HepG2 (cell line): ENCODE results near the gene MDP1. TPM values are rescaled to one million over a fixed set of nuclear protein-coding genes. Genes with fewer than 3 reads are reported as not detected.

Experiments
- ARID2 ChIP-seq: sonication (generic); formaldehyde crosslinking; IDR thresholded peaks from 2 replicates; pipeline ENCODE4 v1.8.1; 2022; ENCODE audit warnings: mild to moderate bottlenecking, missing genetic modification reagents, borderline replicate concordance
- CBX1 ChIP-seq: IDR thresholded peaks from one replicate; pipeline ENCODE4 v1.6.1; 2016; ENCODE audit warnings: antibody characterized with exemption, low read depth
- FOXA3 ChIP-seq: IDR thresholded peaks from 2 replicates; pipeline ENCODE4 v1.6.1; 2016; ENCODE audit warnings: missing genetic modification reagents, missing compliant biosample characterization
- GATAD2A ChIP-seq: IDR thresholded peaks from 2 replicates; pipeline ENCODE4 v1.6.1; 2016
- HMG20B ChIP-seq: conservative IDR thresholded peaks from 2 replicates; pipeline ENCODE4 v1.6.1; 2016; ENCODE audit warnings: missing genetic modification reagents, missing compliant biosample characterization
- ISX ChIP-seq: sonication (generic); formaldehyde crosslinking; conservative IDR thresholded peaks from 2 replicates; pipeline ENCODE4 v1.5.0; 2020; ENCODE audit warnings: missing genetic modification reagents
- NFAT5 ChIP-seq: sonication (generic); formaldehyde crosslinking; IDR thresholded peaks from 2 replicates; pipeline ENCODE4 v1.4.0; 2020; ENCODE audit warnings: missing genetic modification reagents
- NFIB ChIP-seq: sonication (generic); formaldehyde crosslinking; IDR thresholded peaks from 2 replicates; pipeline ENCODE4 v1.9.0; 2021; ENCODE audit warnings: missing genetic modification reagents, mild to moderate bottlenecking, borderline replicate concordance
- NFKBIZ ChIP-seq: IDR thresholded peaks from 2 replicates; pipeline ENCODE4 v1.6.1; 2018; ENCODE audit warnings: missing genetic modification reagents, missing compliant biosample characterization
- RFX1 ChIP-seq: fragments of 450-650 bp; IDR thresholded peaks from 2 replicates; pipeline ENCODE4 v1.6.1; 2017
- SETDB1 ChIP-seq: sonication (generic); formaldehyde crosslinking; IDR thresholded peaks from 2 replicates; pipeline ENCODE4 v1.5.1; 2020; ENCODE audit warnings: missing genetic modification reagents, mild to moderate bottlenecking, borderline replicate concordance
- TAF1 ChIP-seq: sonication (generic); formaldehyde crosslinking; IDR thresholded peaks from 2 replicates; pipeline ENCODE4 v1.4.0; 2020; ENCODE audit warnings: missing genetic modification reagents
- ZBTB1 ChIP-seq: sonication (generic); formaldehyde crosslinking; IDR thresholded peaks from 2 replicates; pipeline ENCODE4 v1.4.0; 2020; ENCODE audit warnings: missing genetic modification reagents, borderline replicate concordance
- ZBTB25 ChIP-seq: IDR thresholded peaks from 2 replicates; pipeline ENCODE4 v1.6.1; 2018; ENCODE audit warnings: missing genetic modification reagents
- ZNF816 ChIP-seq: sonication (generic); formaldehyde crosslinking; IDR thresholded peaks from 2 replicates; pipeline ENCODE4 v1.8.0; 2022; ENCODE audit warnings: missing genetic modification reagents, mild to moderate bottlenecking, borderline replicate concordance
- polyA plus RNA-seq, 8 experiments: library from polyadenylated mRNA; depleted of rRNA in 3 of 8; stranded (reverse) in 7 of 8; unstranded in 1 of 8; fragments of >200 nt; fragmentation: Illumina TruSeq in 4 of 8; extraction: Trizol in 4 of 8; gene quantifications; 2 replicates each; pipeline versions ENCODE4 v1.2.1 to v1.2.3, GENCODE V29; 2011 to 2016; ENCODE audit warnings: low read depth in 4 of 8, missing spikeins in 1 of 8, mixed read lengths in 1 of 8; ENCODE audit not compliant: insufficient read depth in 1 of 8
- total RNA-seq, 5 experiments: library from RNA; depleted of rRNA; stranded (reverse); fragments of >200 nt; fragmentation: Illumina TruSeq; extraction: Trizol; gene quantifications; 2 replicates each; pipeline ENCODE4 v1.2.3, GENCODE V29; 2016; ENCODE audit warnings: low read depth in 1 of 5
- TF ChIP-seq, protein P1 (sequence below): sonication (generic); formaldehyde crosslinking; IDR thresholded peaks from 2 replicates; pipeline ENCODE4 v1.8.1; 2023; ENCODE audit warnings: missing genetic modification reagents, inconsistent platforms, borderline replicate concordance
- TF ChIP-seq, protein P2 (sequence below): sonication (generic); formaldehyde crosslinking; IDR thresholded peaks from 2 replicates; pipeline ENCODE4 v1.4.0; 2020; ENCODE audit warnings: missing genetic modification reagents

Gene MDP1
- total and polyA plus RNA-seq, 2 of the 13 experiments (the other 11 are each of a cell fraction or from before 2014, with no cell fraction given), result 44.1 to 48.7 TPM

DNA sequence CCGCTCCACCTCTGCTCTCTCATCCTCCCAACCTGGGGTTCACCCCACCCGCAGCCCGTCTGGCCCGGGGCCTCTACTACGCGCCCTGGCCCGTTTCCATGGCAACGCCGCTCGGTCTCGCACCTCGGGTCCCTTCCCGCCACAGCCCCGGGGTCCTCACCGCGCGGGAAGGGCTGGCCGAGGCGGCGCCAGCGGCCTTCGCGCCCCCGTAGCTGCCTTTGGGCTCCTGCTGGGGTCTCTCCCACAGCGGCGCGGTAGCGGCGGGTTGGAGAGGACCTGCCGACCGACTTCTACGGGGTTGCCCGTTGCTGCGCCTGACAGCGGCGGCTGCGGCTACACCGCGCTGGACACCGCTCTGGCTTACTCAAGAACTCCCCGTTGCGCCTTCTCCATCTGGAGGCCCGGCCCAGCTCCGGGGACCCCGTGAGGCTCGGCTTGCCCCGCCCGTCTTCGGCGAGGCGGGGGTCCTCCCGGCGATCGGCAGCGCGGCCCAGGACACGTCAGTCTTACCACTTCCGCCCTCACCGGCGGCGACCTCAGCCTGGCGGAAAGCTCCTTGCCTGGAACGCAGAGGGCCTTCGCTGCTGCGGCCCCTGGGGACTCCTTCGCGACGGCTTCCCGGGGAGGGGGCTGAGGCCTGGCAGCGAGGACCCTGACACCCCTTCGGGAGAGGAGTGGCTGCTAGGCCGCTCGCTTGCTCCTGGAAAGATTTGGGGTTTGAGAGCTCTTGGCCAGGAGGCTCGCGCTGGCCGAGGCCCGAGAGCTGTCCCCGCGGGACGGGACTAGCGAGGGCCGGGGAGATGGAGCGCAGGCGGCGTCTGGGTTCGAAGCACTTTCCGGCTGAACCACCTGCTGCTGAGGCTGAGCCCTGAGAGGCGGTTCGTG is 20.4 kb downstream of the MDP1 start, which contains the start of gene TM9SF1 (continued):
- TF ChIP-seq ZBTB25 (CRISPR knock-in tag) (peak; percentile 93), RFX1 (peak; percentile 93), ZBTB1 (CRISPR knock-in tag) (peak; percentile 85), FOXA3 (CRISPR knock-in tag) (peak; percentile 84), ISX (CRISPR knock-in tag) (peak; percentile 96), ARID2 (CRISPR knock-in tag) (peak; percentile 95), SETDB1 (CRISPR knock-in tag) (peak; percentile 85; the same call in 1 of the 2 replicates), CBX1 (peak; percentile 83), NFIB (CRISPR knock-in tag) (peak; percentile 92; the same call in 1 of the 2 replicates), GATAD2A (peak; percentile 93), NFKBIZ (CRISPR knock-in tag) (peak; percentile 98), ZNF816 (CRISPR knock-in tag) (no peak), HMG20B (CRISPR knock-in tag) (peak; percentile 31; the same call in 1 of the 2 replicates), TAF1 (peak; percentile 100), NFAT5 (CRISPR knock-in tag) (peak; percentile 93)
- TF ChIP-seq, protein P1, sequence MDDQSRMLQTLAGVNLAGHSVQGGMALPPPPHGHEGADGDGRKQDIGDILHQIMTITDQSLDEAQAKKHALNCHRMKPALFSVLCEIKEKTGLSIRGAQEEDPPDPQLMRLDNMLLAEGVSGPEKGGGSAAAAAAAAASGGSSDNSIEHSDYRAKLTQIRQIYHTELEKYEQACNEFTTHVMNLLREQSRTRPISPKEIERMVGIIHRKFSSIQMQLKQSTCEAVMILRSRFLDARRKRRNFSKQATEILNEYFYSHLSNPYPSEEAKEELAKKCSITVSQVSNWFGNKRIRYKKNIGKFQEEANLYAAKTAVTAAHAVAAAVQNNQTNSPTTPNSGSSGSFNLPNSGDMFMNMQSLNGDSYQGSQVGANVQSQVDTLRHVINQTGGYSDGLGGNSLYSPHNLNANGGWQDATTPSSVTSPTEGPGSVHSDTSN (CRISPR knock-in tag), result peak; percentile 93
- TF ChIP-seq, protein P2, sequence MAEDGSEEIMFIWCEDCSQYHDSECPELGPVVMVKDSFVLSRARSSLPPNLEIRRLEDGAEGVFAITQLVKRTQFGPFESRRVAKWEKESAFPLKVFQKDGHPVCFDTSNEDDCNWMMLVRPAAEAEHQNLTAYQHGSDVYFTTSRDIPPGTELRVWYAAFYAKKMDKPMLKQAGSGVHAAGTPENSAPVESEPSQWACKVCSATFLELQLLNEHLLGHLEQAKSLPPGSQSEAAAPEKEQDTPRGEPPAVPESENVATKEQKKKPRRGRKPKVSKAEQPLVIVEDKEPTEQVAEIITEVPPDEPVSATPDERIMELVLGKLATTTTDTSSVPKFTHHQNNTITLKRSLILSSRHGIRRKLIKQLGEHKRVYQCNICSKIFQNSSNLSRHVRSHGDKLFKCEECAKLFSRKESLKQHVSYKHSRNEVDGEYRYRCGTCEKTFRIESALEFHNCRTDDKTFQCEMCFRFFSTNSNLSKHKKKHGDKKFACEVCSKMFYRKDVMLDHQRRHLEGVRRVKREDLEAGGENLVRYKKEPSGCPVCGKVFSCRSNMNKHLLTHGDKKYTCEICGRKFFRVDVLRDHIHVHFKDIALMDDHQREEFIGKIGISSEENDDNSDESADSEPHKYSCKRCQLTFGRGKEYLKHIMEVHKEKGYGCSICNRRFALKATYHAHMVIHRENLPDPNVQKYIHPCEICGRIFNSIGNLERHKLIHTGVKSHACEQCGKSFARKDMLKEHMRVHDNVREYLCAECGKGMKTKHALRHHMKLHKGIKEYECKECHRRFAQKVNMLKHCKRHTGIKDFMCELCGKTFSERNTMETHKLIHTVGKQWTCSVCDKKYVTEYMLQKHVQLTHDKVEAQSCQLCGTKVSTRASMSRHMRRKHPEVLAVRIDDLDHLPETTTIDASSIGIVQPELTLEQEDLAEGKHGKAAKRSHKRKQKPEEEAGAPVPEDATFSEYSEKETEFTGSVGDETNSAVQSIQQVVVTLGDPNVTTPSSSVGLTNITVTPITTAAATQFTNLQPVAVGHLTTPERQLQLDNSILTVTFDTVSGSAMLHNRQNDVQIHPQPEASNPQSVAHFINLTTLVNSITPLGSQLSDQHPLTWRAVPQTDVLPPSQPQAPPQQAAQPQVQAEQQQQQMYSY (CRISPR knock-in tag), result peak; percentile 78
